Measurements from ENCODE around the gene SH3D21.

Gene SH3D21

GRCh38 chr1:36306902-36307456 is 811 bp downstream of the SH3D21 start (continued):
- TF ChIP-seq ZNF558 (tag by site-specific recombination; IDR thresholded peaks at IDR 0.05) (no peak), ZSCAN16 (tag by site-specific recombination; IDR thresholded peaks at IDR 0.05) (no peak), ZNF138 (tag by site-specific recombination; IDR thresholded peaks at IDR 0.05; ENCODE audit: borderline replicate concordance) (no peak), ZNF747 (tag by site-specific recombination; IDR thresholded peaks at IDR 0.05) (no peak), ZNF280C (tag by site-specific recombination; IDR thresholded peaks at IDR 0.05) (no peak), ZBTB8A (tag by site-specific recombination; IDR thresholded peaks at IDR 0.05) (no peak; the same call in none of the 2 replicates), KLF10 (tag by site-specific recombination; IDR thresholded peaks at IDR 0.05) (no peak), ZNF23 (tag by site-specific recombination; IDR thresholded peaks at IDR 0.05; ENCODE audit: borderline replicate concordance) (no peak), ZNF571 (tag by site-specific recombination; IDR thresholded peaks at IDR 0.05) (no peak), ZNF530 (tag by site-specific recombination; IDR thresholded peaks at IDR 0.05; ENCODE audit: low read depth) (no peak), ZNF280D (tag by site-specific recombination; IDR thresholded peaks at IDR 0.05) (no peak), ZNF404 (tag by site-specific recombination; IDR thresholded peaks at IDR 0.05) (no peak), MEIS1 (CRISPR knock-in tag; IDR thresholded peaks at IDR 0.05; ENCODE audit: borderline replicate concordance) (no peak), ZNF639 (tag by site-specific recombination; IDR thresholded peaks at IDR 0.05) (no peak), PBX3 (CRISPR knock-in tag; IDR thresholded peaks at IDR 0.05) (no peak), KLF7 (tag by site-specific recombination; IDR thresholded peaks at IDR 0.05; ENCODE audit: borderline replicate concordance) (peak; percentile 68; the same call in 1 of the 2 replicates), ZNF26 (tag by site-specific recombination; IDR thresholded peaks at IDR 0.05) (no peak), ZNF10 (tag by site-specific recombination; IDR thresholded peaks at IDR 0.05) (no peak; the same call in 1 of the 2 replicates), ZNF701 (tag by site-specific recombination; IDR thresholded peaks at IDR 0.05) (no peak), ZNF624 (tag by site-specific recombination; IDR thresholded peaks at IDR 0.05) (no peak), ZNF121 (tag by site-specific recombination; IDR thresholded peaks at IDR 0.05) (no peak), ZNF449 (tag by site-specific recombination; IDR thresholded peaks at IDR 0.05) (no peak), ZNF311 (tag by site-specific recombination; IDR thresholded peaks at IDR 0.05; ENCODE audit: borderline replicate concordance) (no peak), TRIM28 (IDR thresholded peaks at IDR 0.05; ENCODE audit: borderline replicate concordance, low read length) (no peak), YY1 (tag by site-specific recombination; IDR thresholded peaks at IDR 0.05) (no peak), MZF1 (tag by site-specific recombination; IDR thresholded peaks at IDR 0.05; ENCODE audit: borderline replicate concordance) (no peak)

All from HEK293 (cell line).